ENCODE measurements around the gene STPG1.

- TF ChIP-seq, protein P1, sequence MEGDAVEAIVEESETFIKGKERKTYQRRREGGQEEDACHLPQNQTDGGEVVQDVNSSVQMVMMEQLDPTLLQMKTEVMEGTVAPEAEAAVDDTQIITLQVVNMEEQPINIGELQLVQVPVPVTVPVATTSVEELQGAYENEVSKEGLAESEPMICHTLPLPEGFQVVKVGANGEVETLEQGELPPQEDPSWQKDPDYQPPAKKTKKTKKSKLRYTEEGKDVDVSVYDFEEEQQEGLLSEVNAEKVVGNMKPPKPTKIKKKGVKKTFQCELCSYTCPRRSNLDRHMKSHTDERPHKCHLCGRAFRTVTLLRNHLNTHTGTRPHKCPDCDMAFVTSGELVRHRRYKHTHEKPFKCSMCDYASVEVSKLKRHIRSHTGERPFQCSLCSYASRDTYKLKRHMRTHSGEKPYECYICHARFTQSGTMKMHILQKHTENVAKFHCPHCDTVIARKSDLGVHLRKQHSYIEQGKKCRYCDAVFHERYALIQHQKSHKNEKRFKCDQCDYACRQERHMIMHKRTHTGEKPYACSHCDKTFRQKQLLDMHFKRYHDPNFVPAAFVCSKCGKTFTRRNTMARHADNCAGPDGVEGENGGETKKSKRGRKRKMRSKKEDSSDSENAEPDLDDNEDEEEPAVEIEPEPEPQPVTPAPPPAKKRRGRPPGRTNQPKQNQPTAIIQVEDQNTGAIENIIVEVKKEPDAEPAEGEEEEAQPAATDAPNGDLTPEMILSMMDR (IDR thresholded peaks at IDR 0.05; ENCODE audit: low read length): no peak
- TF ChIP-seq EZH2phosphoT487 (IDR thresholded peaks at IDR 0.05; ENCODE audit: low read length): no peak
Measured at GRCh38 chr1:24347159-24347934, 66.2 kb downstream of the STPG1 start.
